K562 (cell line): ENCODE measurements around the gene ALDH6A1. TPM values are rescaled to one million over a fixed set of nuclear protein-coding genes. Genes with fewer than 3 reads are reported as not detected.

ENCODE experiments used
- ATF4 ChIP-seq: fragments of 450-650 bp; formaldehyde crosslinking; IDR thresholded peaks from 2 replicates; pipeline ENCODE4 v1.4.0; 2022; ENCODE audit warnings: mild to moderate bottlenecking, moderate library complexity
- CBX2 ChIP-seq: fragments of 200-600 bp; sonication (generic); IDR thresholded peaks from one replicate; pipeline ENCODE4 v1.6.1; 2012; ENCODE audit warnings: mild to moderate bottlenecking, low read length, inconsistent platforms; ENCODE audit not compliant: insufficient read depth, poor library complexity, severe bottlenecking
- CCNT2 ChIP-seq: IDR thresholded peaks from 2 replicates; pipeline ENCODE4 v1.6.1; 2011; ENCODE audit warnings: borderline replicate concordance, low read depth, mild to moderate bottlenecking, moderate library complexity, mixed read lengths, low read length; ENCODE audit not compliant: insufficient read length; ENCODE audit errors: extremely low read depth
- ELF4 ChIP-seq: fragments of 450-650 bp; formaldehyde crosslinking; IDR thresholded peaks from 2 replicates; pipeline ENCODE4 v1.4.0; 2022; ENCODE audit warnings: missing genetic modification characterization
- FIP1L1 ChIP-seq: fragments of 200-400 bp; formaldehyde crosslinking; IDR thresholded peaks from 2 replicates; pipeline ENCODE4 v1.6.1; 2018; ENCODE audit warnings: mild to moderate bottlenecking, low read depth, low read length; ENCODE audit not compliant: poor library complexity, severe bottlenecking
- GATA2 ChIP-seq: sonication (generic); formaldehyde crosslinking; IDR thresholded peaks from 2 replicates; pipeline ENCODE4 v1.4.0; 2020; ENCODE audit warnings: mild to moderate bottlenecking, missing genetic modification reagents
- MTA1 ChIP-seq: fragments of 450-650 bp; IDR thresholded peaks from 2 replicates; pipeline ENCODE4 v1.6.1; 2017; ENCODE audit warnings: borderline replicate concordance
- MTA2 ChIP-seq: fragments of 450-650 bp; IDR thresholded peaks from 2 replicates; pipeline ENCODE4 v1.6.1; 2016; ENCODE audit warnings: low read depth
- NCOA1 ChIP-seq: fragments of 450-650 bp; IDR thresholded peaks from 2 replicates; pipeline ENCODE4 v1.6.1; 2016; ENCODE audit warnings: low read depth
- NELFE ChIP-seq: IDR thresholded peaks from 2 replicates; pipeline ENCODE4 v1.6.1; 2011; ENCODE audit warnings: mild to moderate bottlenecking; ENCODE audit not compliant: insufficient read depth, insufficient read length
- POLR2H ChIP-seq: IDR thresholded peaks from 2 replicates; pipeline ENCODE4 v1.6.1; 2016; ENCODE audit warnings: missing genetic modification characterization, low read depth, mild to moderate bottlenecking, control low read depth, missing compliant biosample characterization, moderate library complexity
- PRDM10 ChIP-seq: fragments of 450-650 bp; IDR thresholded peaks from 2 replicates; pipeline ENCODE4 v1.6.1; 2018; ENCODE audit not compliant: partially characterized antibody
- RB1 ChIP-seq: fragments of 450-650 bp; IDR thresholded peaks from 2 replicates; pipeline ENCODE4 v1.6.1; 2017; ENCODE audit warnings: low read depth, mild to moderate bottlenecking
- SMARCA4 ChIP-seq: fragments of 450-650 bp; IDR thresholded peaks from 2 replicates; pipeline ENCODE4 v1.6.1; 2016
- SMARCE1 ChIP-seq: fragments of 450-650 bp; IDR thresholded peaks from 2 replicates; pipeline ENCODE4 v1.7.1; 2016; ENCODE audit warnings: mild to moderate bottlenecking
- SOX6 ChIP-seq: fragments of 450-650 bp; IDR thresholded peaks from 2 replicates; pipeline ENCODE4 v1.6.1; 2014; ENCODE audit warnings: mild to moderate bottlenecking
- SRSF7 ChIP-seq: fragments of 200-400 bp; formaldehyde crosslinking; optimal IDR thresholded peaks from 2 replicates; pipeline ENCODE3; 2017; ENCODE audit warnings: mild to moderate bottlenecking, low read depth, low read length
- STAT5A ChIP-seq: IDR thresholded peaks from 2 replicates; pipeline ENCODE4 v1.6.1; 2012; ENCODE audit warnings: low read length, inconsistent platforms, borderline replicate concordance
- TBL1XR1 ChIP-seq, 2 experiments: IDR thresholded peaks; 2 replicates each; pipeline ENCODE4 v1.6.1; 2012; ENCODE audit warnings: improper control_type of control experiment in 2 of 2, low read length in 2 of 2, mild to moderate bottlenecking in 1 of 2
- THRAP3 ChIP-seq: fragments of 450-650 bp; IDR thresholded peaks from 2 replicates; pipeline ENCODE4 v1.6.1; 2016; ENCODE audit warnings: mild to moderate bottlenecking, inconsistent platforms, borderline replicate concordance
- XRCC3 ChIP-seq: fragments of 450-650 bp; IDR thresholded peaks from 2 replicates; pipeline ENCODE4 v1.6.1; 2017; ENCODE audit warnings: mild to moderate bottlenecking, moderate library complexity
- XRCC4 ChIP-seq: IDR thresholded peaks from one replicate; pipeline ENCODE4 v1.6.1; 2011; ENCODE audit not compliant: insufficient read depth, insufficient read length; ENCODE audit errors: extremely low read depth
- ZNF134 ChIP-seq: fragments of 250-450 bp; sonication (Bioruptor Pico); conservative IDR thresholded peaks from 2 replicates; pipeline ENCODE4 v1.4.0; 2020
- ZNF24 ChIP-seq: fragments of 450-650 bp; IDR thresholded peaks from 2 replicates; pipeline ENCODE4 v1.6.1; 2016
- ZNF395 ChIP-seq: fragments of 200-800 bp; sonication (Bioruptor generic); IDR thresholded peaks from 2 replicates; pipeline ENCODE4 v1.6.1; 2017; ENCODE audit warnings: missing genetic modification characterization, missing compliant biosample characterization
- polyA plus RNA-seq, 8 experiments: library from polyadenylated mRNA; depleted of rRNA in 4 of 8; stranded (reverse) in 5 of 8; unstranded in 3 of 8; fragments of >200 nt; fragmentation: Nextera tagmentation in 2 of 8; fragmentation: Illumina TruSeq in 1 of 8; extraction: Ambion mirVana in 2 of 8; extraction: Trizol in 1 of 8; gene quantifications; 2 replicates each; pipeline versions ENCODE4 v1.2.1 to v1.2.3, GENCODE V29; 2011 to 2014; ENCODE audit warnings: inconsistent platforms in 1 of 8, missing spikeins in 1 of 8
- total RNA-seq, 7 experiments: library from RNA; depleted of rRNA in 6 of 7; stranded (reverse); fragments of >200 nt in 6 of 7; fragmentation: Illumina TruSeq in 2 of 7; extraction: Trizol in 2 of 7; gene quantifications; 2 replicates each; pipeline versions ENCODE4 v1.2.1 to v1.2.3, GENCODE V29; 2011 to 2021; ENCODE audit warnings: low replicate concordance in 1 of 7

Gene ALDH6A1
- total and polyA plus RNA-seq, 9 of the 15 experiments (the other 6 are each of a cell fraction or from before 2014, with no cell fraction given), result 3.1 to 11.5 (median 4.6) TPM

- no peak for TF ChIP-seq PRDM10
- no peak for TF ChIP-seq SOX6
- TF ChIP-seq MTA2, result no peak
- TF ChIP-seq SMARCA4, result no peak
- TF ChIP-seq FIP1L1, result no peak
- TF ChIP-seq ZNF134 (CRISPR knock-in tag), result no peak
- no peak for TF ChIP-seq MTA1
- TF ChIP-seq RB1, result peak; percentile 94
- no peak for TF ChIP-seq NCOA1
- TF ChIP-seq ELF4, result no peak
- TF ChIP-seq SMARCE1, result no peak
- peak; percentile 10; the same call in 1 of the 2 replicates for TF ChIP-seq GATA2 (CRISPR knock-in tag)
- TF ChIP-seq ATF4 (CRISPR knock-in tag), result no peak
- TF ChIP-seq CCNT2, result peak; percentile 63
- TF ChIP-seq POLR2H (tag), result peak; percentile 40; the same call in 1 of the 2 replicates
- no peak for TF ChIP-seq ZNF395 (CRISPR knock-in tag)
- no peak for TF ChIP-seq THRAP3
- TF ChIP-seq XRCC3, result no peak
- TF ChIP-seq SRSF7, result no peak
- TF ChIP-seq TBL1XR1 (IDR thresholded peaks at IDR 0.05; ENCODE audit: low read length in 2 of 2), result no peak
- TF ChIP-seq STAT5A, result no peak
- TF ChIP-seq ZNF24, result peak; percentile 21; the same call in 1 of the 2 replicates
- no peak for TF ChIP-seq NELFE
- TF ChIP-seq CBX2, result no peak
- no peak for TF ChIP-seq XRCC4
These were observed 65.5 kb downstream of the ALDH6A1 start, which contains the start of the genes BBOF1 and ENTPD5 (continued) for GRCh38 chr14:74018586-74019407.
